ENCODE results near the gene C12orf42.

Gene C12orf42

DNA sequence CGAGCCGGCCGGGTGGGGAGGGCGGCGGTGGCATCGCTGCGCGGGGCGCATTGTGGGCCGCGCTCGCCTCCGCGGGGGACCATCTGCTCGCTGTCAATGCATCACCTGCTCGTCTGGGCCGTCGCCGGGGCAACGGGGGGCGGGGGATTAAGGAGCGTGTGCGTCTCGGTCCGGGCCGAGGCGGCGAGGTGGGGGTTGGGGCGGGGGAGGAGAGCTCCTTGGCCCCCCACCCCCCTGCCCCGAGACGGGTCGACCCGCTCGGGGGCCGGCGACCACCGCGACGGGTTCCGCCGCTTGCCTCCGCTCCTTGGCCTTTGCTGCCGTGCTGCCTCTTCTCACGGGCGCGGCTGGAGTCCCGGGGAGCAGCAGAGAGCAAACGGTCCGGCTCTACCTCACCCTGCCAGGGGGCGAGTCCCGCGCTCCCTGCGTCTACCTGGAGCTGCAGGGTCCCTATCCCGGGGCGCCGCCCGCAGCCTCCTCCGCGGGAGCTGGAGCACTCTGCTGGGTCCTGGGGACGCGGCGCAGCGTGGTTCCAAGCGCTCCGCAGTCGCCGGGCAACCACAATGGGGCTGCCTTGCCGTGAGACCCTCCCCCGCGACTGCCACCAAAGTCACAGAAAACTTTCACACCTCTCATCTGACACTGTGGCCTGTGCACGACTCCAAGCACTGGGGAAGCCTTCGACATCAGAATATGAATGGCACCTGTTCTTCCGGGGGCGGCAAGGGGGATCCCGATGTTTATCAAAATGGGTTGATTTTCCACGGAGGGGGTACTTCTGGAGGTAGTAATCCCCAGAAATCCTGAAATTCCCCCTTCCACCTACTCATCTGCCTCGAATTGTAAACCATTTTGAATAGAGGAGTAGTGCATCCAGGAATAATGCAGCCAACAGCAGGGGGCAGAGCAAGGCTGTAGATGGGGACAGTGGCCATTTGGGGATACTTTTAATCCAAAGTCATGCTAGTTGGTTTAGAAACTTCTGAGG is at the start of gene C12orf42:
Gene C12orf42 (minus strand): TSS at position 500 of the 988 bp plus-strand sequence. CDS start 17,542 bp downstream, outside the sequence.
- DNase-seq (ENCODE audit: low read depth in 2 of 2), result peak in 1 of 2 donors; percentile 38

- DNase-seq (ENCODE audit: low read depth in 2 of 2), result no peak
Measured at GRCh38 chr12:103542078-103542477, 46.3 kb upstream of the C12orf42 start.

GRCh38 chr12:103540319-103540718 is 44.6 kb upstream of the C12orf42 start:
- DNase-seq (ENCODE audit: low read depth in 2 of 2), result no peak

DNA sequence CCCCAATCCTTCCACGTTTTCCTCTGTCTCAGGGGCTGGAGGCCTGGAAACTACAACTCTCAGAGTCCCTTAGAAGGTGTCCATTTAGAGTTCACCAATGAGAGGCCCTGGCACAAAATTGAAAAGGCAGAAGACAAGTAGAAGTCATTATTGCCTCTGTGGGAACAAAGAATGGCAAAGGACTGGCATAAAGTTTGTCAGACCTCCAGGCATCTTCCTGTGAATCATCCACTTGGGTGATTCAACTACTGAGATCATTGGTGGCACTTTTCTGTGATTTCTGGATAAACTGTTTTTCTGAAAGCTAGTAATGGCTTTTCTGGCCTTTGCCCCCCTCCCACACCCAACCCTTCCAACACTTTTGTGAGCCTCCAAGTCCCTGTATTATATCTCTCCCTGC is 42.6 kb upstream of the C12orf42 start:
- DNase-seq (ENCODE audit: low read depth in 2 of 2), result no peak

- DNase-seq (ENCODE audit: low read depth in 2 of 2), result no peak
Measured at GRCh38 chr12:103530307-103531066, 34.7 kb upstream of the C12orf42 start.

DNA sequence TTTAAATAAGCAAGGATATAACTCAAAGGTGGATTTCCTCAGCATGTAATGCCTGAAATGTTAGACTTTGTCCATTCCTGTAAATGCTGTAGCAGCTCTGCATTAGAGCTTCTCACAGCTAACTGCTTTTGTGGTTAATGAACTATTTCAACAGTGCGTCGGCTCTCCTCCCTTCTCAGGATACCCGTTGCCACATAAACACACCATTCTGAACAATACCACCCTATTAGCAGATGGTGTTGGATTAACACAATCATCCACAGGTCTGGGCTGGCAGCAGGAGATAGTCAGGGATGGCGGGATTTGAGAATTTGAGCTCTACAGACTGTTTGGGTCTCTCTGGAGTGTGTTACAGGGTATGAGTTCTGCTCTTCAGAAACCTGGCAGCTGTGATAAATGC is 33.5 kb upstream of the C12orf42 start:
- DNase-seq (ENCODE audit: low read depth in 2 of 2), result no peak

DNA sequence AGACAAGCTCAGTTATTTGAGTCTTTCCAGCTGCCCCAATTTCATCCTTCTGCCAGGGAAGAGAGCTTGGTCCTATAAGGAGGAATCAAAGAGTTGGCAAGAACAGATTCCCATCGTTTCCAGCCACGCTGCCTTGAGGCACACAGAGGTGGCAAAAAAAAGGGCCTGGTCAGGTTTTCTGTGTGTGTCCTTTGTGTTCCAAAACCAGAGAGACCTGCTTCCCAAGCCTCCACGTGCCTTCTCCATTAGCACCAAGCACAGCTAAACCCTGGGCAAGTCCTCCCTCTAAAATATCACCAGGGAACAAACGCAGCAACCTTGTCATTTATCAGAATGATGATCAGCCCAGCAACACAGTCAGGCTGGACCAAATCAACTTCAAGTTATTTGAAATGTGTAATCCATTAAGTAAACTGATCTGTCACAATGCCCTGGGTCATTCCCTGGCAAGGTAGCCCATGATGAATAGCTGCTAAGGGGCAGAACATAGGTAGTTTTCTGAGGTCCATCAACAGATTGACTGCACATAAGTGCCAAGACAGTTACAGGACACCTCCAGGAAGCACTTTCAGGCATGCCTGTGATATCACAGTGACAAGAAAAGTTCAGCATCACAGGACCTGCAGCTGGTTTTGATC is 28.6 kb upstream of the C12orf42 start:
- no peak for DNase-seq (ENCODE audit: low read depth in 2 of 2)

DNA sequence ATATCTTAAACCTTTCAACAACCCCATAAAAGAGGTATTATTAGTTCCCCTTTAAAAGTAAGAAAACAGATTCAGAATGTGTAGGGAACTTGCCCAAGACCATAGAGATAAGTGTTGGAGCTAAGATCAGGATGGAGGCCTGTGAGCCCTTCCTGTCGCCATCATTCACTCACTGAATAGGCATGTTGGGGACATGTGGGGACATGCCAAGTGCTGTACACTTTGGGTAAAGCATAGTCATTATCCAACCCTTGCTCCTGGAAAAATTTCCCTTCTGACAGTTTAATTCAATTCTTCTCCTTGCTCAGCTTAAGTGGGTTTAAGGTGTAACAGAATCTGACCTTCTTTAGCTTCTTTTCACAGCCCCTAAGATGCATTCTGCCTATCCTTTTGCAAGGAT is 28.0 kb upstream of the C12orf42 start:
- DNase-seq (ENCODE audit: low read depth in 2 of 2), result no peak

GRCh38 chr12:103520686-103521215 is 25.0 kb upstream of the C12orf42 start:
- DNase-seq (ENCODE audit: low read depth in 2 of 2), result no peak

DNA sequence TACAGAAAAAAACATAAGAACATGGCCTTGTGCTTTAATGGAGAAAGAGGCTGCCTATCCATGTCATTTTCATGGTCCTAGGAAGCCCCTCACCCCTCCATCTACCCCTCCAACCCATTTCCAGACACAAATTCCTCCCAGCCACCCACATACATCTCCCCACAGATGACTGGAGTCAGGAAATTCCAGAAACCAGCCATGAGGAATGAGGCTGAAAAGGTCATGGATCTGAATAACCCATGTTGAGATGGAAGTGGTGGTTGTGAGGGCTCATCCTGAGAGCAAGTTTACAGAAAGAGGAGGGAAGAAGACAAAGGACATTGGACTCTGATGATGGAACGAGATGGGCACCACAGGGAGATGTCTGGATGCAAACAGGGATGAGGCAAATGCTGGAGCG is 23.9 kb upstream of the C12orf42 start:
- DNase-seq (ENCODE audit: low read depth in 2 of 2), result no peak

- DNase-seq (ENCODE audit: low read depth in 2 of 2), result no peak
Measured at GRCh38 chr12:103518899-103519298, 23.1 kb upstream of the C12orf42 start.

GRCh38 chr12:103517161-103517560 is 21.4 kb upstream of the C12orf42 start:
- no peak for DNase-seq (ENCODE audit: low read depth in 2 of 2)

DNA sequence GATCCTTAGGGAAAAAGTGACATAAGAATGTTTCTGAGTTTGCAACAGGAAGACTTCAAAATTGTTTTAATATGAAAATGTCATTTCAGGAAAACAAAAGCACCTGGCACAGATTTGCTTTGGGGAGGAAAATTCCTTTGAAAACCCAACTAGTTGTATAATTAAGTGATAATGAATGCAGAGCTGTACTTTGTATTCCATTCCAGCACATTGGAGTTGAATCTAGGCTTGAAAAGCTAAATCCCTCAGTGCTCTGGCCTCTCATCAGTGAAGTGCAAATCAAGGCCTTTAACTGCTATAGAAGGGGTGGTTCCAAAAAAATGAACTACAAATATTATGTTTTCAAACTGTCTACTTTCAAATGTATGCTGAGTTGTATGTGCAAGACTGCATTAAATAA is 19.6 kb upstream of the C12orf42 start:
- DNase-seq (ENCODE audit: low read depth in 2 of 2), result no peak

- no peak for DNase-seq (ENCODE audit: low read depth in 2 of 2)
Measured at GRCh38 chr12:103513875-103514274, 18.1 kb upstream of the C12orf42 start.

- DNase-seq (ENCODE audit: low read depth in 2 of 2), result no peak
Measured at GRCh38 chr12:103505371-103506236, 9.8 kb upstream of the C12orf42 start.

GRCh38 chr12:103504606-103505005 is 8.8 kb upstream of the C12orf42 start:
- no peak for DNase-seq (ENCODE audit: low read depth in 2 of 2)

GRCh38 chr12:103503546-103504480 is 8.0 kb upstream of the C12orf42 start:
- peak in 1 of 2 donors; percentile 34 for DNase-seq (ENCODE audit: low read depth in 2 of 2)

DNA sequence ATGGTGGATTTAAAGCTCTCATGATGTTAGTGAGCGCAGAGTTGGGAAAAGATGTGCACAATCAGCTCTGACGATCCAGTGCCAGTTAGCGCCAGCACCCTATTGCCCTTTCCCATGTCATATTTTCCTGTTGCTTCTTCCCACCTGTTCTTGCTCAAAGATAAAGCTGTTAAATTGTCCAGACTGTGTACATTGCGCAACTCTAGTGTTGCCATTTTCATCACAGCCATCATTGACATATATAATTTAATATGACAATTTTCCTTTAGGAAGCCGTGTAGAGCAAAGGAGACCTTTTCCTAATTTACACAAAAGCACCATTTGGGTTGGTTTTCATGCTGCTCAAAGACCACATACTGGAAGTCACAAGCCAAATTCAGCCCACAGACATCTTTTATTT is 5.7 kb upstream of the C12orf42 start:
- no peak for DNase-seq (ENCODE audit: low read depth in 2 of 2)

GRCh38 chr12:103499571-103499970 is 3.8 kb upstream of the C12orf42 start:
- DNase-seq (ENCODE audit: low read depth in 2 of 2), result no peak

- no peak for DNase-seq (ENCODE audit: low read depth in 2 of 2)
Measured at GRCh38 chr12:103498990-103499389, 3.2 kb upstream of the C12orf42 start.

Data from stimulated activated CD8-positive, alpha-beta memory T cell treated with anti-CD3 and anti-CD28 coated beads, Interleukin-7, amount 100 ng/mL, for 1 hour (primary cell).